Measurements from ENCODE around the gene AASDH. TPM values are rescaled to one million over a fixed set of nuclear protein-coding genes. Genes with fewer than 3 reads are reported as not detected.

AASDH gene
- total RNA-seq, 1 experiment from 2014 or later: 12.6 TPM

GRCh38 chr4:56289934-56290333, 97.4 kb downstream of the AASDH start (continued):
- TF ChIP-seq ZNF281 (CRISPR knock-in tag; IDR thresholded peaks at IDR 0.05): no peak

GRCh38 chr4:56288663-56289062, 98.6 kb downstream of the AASDH start:
- CTCF ChIA-PET: no interaction called here
- DNase-seq (ENCODE audit: low spot score): no peak
- TF ChIP-seq ZNF232 (CRISPR knock-in tag; IDR thresholded peaks at IDR 0.05) (no peak), AFF4 (CRISPR knock-in tag; IDR thresholded peaks at IDR 0.05; ENCODE audit: borderline replicate concordance) (no peak), NR2C2 (CRISPR knock-in tag; IDR thresholded peaks at IDR 0.05) (no peak), JAZF1 (CRISPR knock-in tag; IDR thresholded peaks at IDR 0.05) (no peak), TCF7 (CRISPR knock-in tag; IDR thresholded peaks at IDR 0.05; ENCODE audit: low read depth) (no peak), NFATC4 (CRISPR knock-in tag; IDR thresholded peaks at IDR 0.05) (no peak), ERG (CRISPR knock-in tag; IDR thresholded peaks at IDR 0.05) (no peak), CREB1 (CRISPR knock-in tag; IDR thresholded peaks at IDR 0.05) (no peak), JUN (CRISPR knock-in tag; IDR thresholded peaks at IDR 0.05) (no peak), OVOL2 (CRISPR knock-in tag; IDR thresholded peaks at IDR 0.05; ENCODE audit: borderline replicate concordance) (no peak), RORB (CRISPR knock-in tag; IDR thresholded peaks at IDR 0.05) (no peak), FOXP4 (CRISPR knock-in tag; IDR thresholded peaks at IDR 0.05) (no peak), ZNF121 (CRISPR knock-in tag; IDR thresholded peaks at IDR 0.05) (no peak), ZNF219 (CRISPR knock-in tag; IDR thresholded peaks at IDR 0.05; ENCODE audit: borderline replicate concordance) (no peak), IRF2 (CRISPR knock-in tag; IDR thresholded peaks at IDR 0.05; ENCODE audit: borderline replicate concordance, low read depth) (no peak), ZNF671 (CRISPR knock-in tag; IDR thresholded peaks at IDR 0.05) (no peak), ZNF425 (CRISPR knock-in tag; conservative IDR thresholded peaks at IDR 0.05) (no peak)
- Mint-ChIP-seq H3K27ac (no peak overlapping the region), H3K9me3 (peaks cover 7% of the 10 kb centered on the region), H3K36me3 (no peaks in the 10 kb centered on the region), H3K27me3 (ENCODE audit: low read depth) (no peaks in the 10 kb centered on the region; the same call in 1 of the 2 replicates), H3K4me3 (no peak overlapping the region), H3K4me1 (no peaks in the 10 kb centered on the region)
- POLR2A ChIA-PET: no interaction called here
- ATAC-seq: no peak
